Measurements from ENCODE around the gene WWOX. TPM values are rescaled to one million over a fixed set of nuclear protein-coding genes. Genes with fewer than 3 reads are reported as not detected.

WWOX gene
- polyA plus RNA-seq, 1 donor from 2014 or later, result 25.6 TPM

DNA sequence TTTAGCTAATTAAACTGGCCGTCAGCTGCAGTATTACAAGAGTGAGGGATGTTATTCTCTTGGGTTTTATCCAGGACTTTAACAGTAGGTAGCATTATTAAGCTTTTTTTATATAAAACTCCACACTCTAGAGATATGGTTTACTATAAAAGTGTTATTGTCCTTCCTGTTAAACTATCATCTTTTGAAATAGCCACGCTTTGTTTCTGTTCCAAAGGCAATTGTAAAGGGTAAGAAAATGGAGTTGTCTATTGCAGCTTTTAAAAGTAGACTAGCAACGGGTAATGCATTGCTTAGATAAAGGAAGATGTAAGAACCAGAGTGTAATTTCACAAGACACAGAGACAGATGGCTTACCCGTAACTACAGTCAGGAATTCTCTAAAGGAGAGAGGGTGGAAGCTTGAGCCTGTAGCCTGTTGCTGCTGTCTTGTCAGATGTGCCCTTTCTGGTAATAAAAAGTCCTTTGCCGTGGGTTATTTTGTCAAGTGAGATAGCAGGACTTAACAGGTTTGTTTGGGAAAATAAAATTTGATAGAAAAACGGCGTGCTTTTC is 56.4 kb downstream of the WWOX start:
- no peaks in the 10 kb centered on the region for H3K79me2 ChIP-seq (replicated peaks; ENCODE audit: insufficient read depth, low read length)
- no peaks in the 10 kb centered on the region for H3F3A ChIP-seq (ENCODE audit: insufficient read depth, low read length, poor library complexity, severe bottlenecking)
- no peaks in the 10 kb centered on the region for H4K20me1 ChIP-seq (ENCODE audit: insufficient read depth)
- H3K9me2 ChIP-seq (ENCODE audit: insufficient read depth, low read length), result no peaks in the 10 kb centered on the region
- H3K9me3 ChIP-seq (ENCODE audit: low read length), result no peaks in the 10 kb centered on the region
- H3K27me3 ChIP-seq (ENCODE audit: insufficient read depth, low read depth, low read length), result no peaks in the 10 kb centered on the region
- no peaks in the 10 kb centered on the region for H3K36me3 ChIP-seq (ENCODE audit: insufficient read depth, low read length)
- H2AFZ ChIP-seq (ENCODE audit: low read depth, low read length), result no peak overlapping the region
- no peak overlapping the region for H3K4me2 ChIP-seq (ENCODE audit: low read length)
- no peak overlapping the region for H3K9ac ChIP-seq (ENCODE audit: low read length)
- H3K4me3 ChIP-seq (ENCODE audit: low read length), result no peak overlapping the region
- H3K27ac ChIP-seq (ENCODE audit: low read length), result no peak overlapping the region
- TF ChIP-seq RAD21 (conservative IDR thresholded peaks at IDR 0.05) (no peak), TAF1 (IDR thresholded peaks at IDR 0.05; ENCODE audit: low read depth) (no peak), EZH2 (IDR thresholded peaks at IDR 0.05; ENCODE audit: borderline replicate concordance, insufficient read depth, low read length, poor library complexity, severe bottlenecking) (no peak), SMC3 (conservative IDR thresholded peaks at IDR 0.05; ENCODE audit: poor library complexity) (no peak), EP300 (conservative IDR thresholded peaks at IDR 0.05; ENCODE audit: poor library complexity, severe bottlenecking) (no peak)
- TF ChIP-seq, protein P1, sequence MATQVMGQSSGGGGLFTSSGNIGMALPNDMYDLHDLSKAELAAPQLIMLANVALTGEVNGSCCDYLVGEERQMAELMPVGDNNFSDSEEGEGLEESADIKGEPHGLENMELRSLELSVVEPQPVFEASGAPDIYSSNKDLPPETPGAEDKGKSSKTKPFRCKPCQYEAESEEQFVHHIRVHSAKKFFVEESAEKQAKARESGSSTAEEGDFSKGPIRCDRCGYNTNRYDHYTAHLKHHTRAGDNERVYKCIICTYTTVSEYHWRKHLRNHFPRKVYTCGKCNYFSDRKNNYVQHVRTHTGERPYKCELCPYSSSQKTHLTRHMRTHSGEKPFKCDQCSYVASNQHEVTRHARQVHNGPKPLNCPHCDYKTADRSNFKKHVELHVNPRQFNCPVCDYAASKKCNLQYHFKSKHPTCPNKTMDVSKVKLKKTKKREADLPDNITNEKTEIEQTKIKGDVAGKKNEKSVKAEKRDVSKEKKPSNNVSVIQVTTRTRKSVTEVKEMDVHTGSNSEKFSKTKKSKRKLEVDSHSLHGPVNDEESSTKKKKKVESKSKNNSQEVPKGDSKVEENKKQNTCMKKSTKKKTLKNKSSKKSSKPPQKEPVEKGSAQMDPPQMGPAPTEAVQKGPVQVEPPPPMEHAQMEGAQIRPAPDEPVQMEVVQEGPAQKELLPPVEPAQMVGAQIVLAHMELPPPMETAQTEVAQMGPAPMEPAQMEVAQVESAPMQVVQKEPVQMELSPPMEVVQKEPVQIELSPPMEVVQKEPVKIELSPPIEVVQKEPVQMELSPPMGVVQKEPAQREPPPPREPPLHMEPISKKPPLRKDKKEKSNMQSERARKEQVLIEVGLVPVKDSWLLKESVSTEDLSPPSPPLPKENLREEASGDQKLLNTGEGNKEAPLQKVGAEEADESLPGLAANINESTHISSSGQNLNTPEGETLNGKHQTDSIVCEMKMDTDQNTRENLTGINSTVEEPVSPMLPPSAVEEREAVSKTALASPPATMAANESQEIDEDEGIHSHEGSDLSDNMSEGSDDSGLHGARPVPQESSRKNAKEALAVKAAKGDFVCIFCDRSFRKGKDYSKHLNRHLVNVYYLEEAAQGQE (IDR thresholded peaks at IDR 0.05; ENCODE audit: borderline replicate concordance), result no peak

DNA sequence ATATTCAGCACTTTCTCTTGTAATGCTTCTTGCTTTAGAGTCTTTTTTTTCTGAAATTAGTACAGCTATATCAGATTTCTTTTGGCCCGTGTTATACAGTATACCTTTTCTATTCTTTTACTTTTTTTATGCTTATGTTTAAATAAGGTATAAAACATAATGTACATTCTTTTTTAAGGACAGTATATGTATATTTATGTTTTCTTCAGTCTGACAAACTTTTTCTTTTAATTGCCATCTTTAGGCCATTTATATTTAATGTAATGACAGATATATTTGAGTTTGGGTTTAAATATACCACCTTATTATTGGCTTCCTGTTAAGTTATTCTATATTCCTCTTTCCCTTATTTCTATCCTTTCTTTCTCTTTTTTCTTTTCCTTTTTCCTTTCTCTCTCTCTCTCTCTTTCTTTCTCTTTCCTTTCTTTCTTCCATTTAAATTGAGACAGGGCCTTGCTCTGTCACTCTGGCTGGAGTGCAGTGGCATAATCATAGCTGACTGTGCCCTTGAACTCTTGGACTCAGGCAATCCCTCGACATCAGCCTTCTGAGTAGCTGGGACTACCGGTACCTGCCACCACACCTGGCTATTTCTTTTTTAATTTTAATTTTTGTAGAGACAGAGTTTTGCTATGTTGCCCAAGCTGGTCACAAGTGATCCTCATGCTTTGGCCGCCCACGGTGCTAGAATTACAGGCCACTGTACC is 61.7 kb downstream of the WWOX start:
- Histone ChIP-seq H3K36me3 (ENCODE audit: insufficient read depth, low read length) (no peaks in the 10 kb centered on the region), H3K79me2 (replicated peaks; ENCODE audit: insufficient read depth, low read length) (no peaks in the 10 kb centered on the region), H3K4me3 (ENCODE audit: low read length) (no peak overlapping the region), H3K9me3 (ENCODE audit: low read length) (peaks cover 4% of the 10 kb centered on the region), H3K27me3 (ENCODE audit: insufficient read depth, low read depth, low read length) (no peaks in the 10 kb centered on the region), H3F3A (ENCODE audit: insufficient read depth, low read length, poor library complexity, severe bottlenecking) (no peaks in the 10 kb centered on the region), H3K9ac (ENCODE audit: low read length) (no peak overlapping the region), H3K27ac (ENCODE audit: low read length) (no peak overlapping the region), H3K9me2 (ENCODE audit: insufficient read depth, low read length) (no peaks in the 10 kb centered on the region), H3K4me2 (ENCODE audit: low read length) (no peak overlapping the region), H2AFZ (ENCODE audit: low read depth, low read length) (no peak overlapping the region), H4K20me1 (ENCODE audit: insufficient read depth) (no peaks in the 10 kb centered on the region)
- no peak for TF ChIP-seq EP300 (conservative IDR thresholded peaks at IDR 0.05; ENCODE audit: poor library complexity, severe bottlenecking)
- TF ChIP-seq RAD21 (conservative IDR thresholded peaks at IDR 0.05), result no peak

DNA sequence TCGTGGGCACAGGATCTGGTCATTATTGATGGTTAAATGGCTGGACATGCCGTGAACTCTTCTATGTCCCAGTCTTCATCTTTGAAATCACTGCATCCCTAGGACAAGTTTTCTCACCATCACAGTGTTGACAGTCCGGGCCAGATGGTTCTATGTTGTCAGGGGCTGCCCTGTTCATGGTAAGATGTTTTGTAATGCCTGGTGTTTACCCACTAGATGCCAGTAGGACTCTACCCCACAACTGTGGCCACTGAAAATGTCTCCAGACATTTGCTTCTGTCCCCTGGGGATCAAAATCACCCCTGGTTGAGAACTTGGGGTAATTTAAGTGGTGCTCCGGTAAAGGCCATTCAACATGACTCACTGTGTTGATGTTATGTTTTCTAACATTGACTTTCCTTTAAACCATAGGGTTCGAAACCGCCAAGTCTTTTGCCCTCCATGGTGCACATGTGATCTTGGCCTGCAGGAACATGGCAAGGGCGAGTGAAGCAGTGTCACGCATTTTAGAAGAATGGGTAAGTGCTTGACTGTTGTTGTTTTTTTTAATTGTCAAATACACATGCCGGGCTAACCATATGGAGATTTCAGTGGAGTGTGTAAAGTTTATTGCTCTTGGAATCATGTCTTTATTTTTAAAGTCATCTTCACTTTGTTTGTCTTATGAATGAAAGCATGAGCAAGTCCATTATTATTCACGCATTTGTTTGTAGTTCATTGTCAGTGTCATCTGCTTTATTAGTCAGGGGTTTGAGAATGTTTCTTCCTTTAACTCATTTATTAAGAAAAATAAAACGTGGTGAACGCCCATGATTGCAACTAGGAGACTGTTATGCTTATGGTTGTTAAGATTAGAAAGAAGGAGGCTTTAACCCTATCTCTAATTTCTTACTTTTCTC is 64.6 kb downstream of the WWOX start:
- Histone ChIP-seq H2AFZ (ENCODE audit: low read depth, low read length) (no peak overlapping the region), H3F3A (ENCODE audit: insufficient read depth, low read length, poor library complexity, severe bottlenecking) (no peaks in the 10 kb centered on the region), H3K79me2 (replicated peaks; ENCODE audit: insufficient read depth, low read length) (no peaks in the 10 kb centered on the region), H3K27me3 (ENCODE audit: insufficient read depth, low read depth, low read length) (no peaks in the 10 kb centered on the region), H3K9me3 (ENCODE audit: low read length) (peaks cover 4% of the 10 kb centered on the region), H4K20me1 (ENCODE audit: insufficient read depth) (no peaks in the 10 kb centered on the region), H3K27ac (ENCODE audit: low read length) (no peak overlapping the region), H3K4me3 (ENCODE audit: low read length) (no peak overlapping the region), H3K9ac (ENCODE audit: low read length) (no peak overlapping the region), H3K4me2 (ENCODE audit: low read length) (no peak overlapping the region), H3K9me2 (ENCODE audit: insufficient read depth, low read length) (no peaks in the 10 kb centered on the region), H3K36me3 (ENCODE audit: insufficient read depth, low read length) (no peaks in the 10 kb centered on the region)
- TF ChIP-seq POLR2AphosphoS5 (IDR thresholded peaks at IDR 0.05), result no peak
- TF ChIP-seq SMC3 (conservative IDR thresholded peaks at IDR 0.05; ENCODE audit: poor library complexity), result no peak
- no peak for TF ChIP-seq TAF1 (IDR thresholded peaks at IDR 0.05; ENCODE audit: low read depth)
- no peak for TF ChIP-seq EP300 (conservative IDR thresholded peaks at IDR 0.05; ENCODE audit: poor library complexity, severe bottlenecking)
- TF ChIP-seq, protein P1 (IDR thresholded peaks at IDR 0.05; ENCODE audit: borderline replicate concordance), result no peak
- TF ChIP-seq EZH2 (IDR thresholded peaks at IDR 0.05; ENCODE audit: borderline replicate concordance, insufficient read depth, low read length, poor library complexity, severe bottlenecking), result no peak
- TF ChIP-seq, protein P2, sequence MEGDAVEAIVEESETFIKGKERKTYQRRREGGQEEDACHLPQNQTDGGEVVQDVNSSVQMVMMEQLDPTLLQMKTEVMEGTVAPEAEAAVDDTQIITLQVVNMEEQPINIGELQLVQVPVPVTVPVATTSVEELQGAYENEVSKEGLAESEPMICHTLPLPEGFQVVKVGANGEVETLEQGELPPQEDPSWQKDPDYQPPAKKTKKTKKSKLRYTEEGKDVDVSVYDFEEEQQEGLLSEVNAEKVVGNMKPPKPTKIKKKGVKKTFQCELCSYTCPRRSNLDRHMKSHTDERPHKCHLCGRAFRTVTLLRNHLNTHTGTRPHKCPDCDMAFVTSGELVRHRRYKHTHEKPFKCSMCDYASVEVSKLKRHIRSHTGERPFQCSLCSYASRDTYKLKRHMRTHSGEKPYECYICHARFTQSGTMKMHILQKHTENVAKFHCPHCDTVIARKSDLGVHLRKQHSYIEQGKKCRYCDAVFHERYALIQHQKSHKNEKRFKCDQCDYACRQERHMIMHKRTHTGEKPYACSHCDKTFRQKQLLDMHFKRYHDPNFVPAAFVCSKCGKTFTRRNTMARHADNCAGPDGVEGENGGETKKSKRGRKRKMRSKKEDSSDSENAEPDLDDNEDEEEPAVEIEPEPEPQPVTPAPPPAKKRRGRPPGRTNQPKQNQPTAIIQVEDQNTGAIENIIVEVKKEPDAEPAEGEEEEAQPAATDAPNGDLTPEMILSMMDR (IDR thresholded peaks at IDR 0.05; ENCODE audit: poor library complexity, severe bottlenecking), result no peak
- no peak for TF ChIP-seq RAD21 (conservative IDR thresholded peaks at IDR 0.05)
- no peak for TF ChIP-seq MXI1 (conservative IDR thresholded peaks at IDR 0.05; ENCODE audit: poor library complexity, severe bottlenecking)

Data from neural cell (in vitro differentiated cells).